Gastroesophageal sphincter (tissue), 3 donors: ENCODE results near the gene MYT1.

ENCODE experiments used
- EP300 ChIP-seq: sonication (generic); formaldehyde crosslinking; IDR thresholded peaks from one replicate; pipeline ENCODE4 v1.6.1; 2017; ENCODE audit warnings: antibody characterized with exemption, mild to moderate bottlenecking
- POLR2A ChIP-seq, 2 donors: fragments of 450-650 bp; IDR thresholded peaks; one replicate each; pipeline ENCODE4 v1.6.1; 2017; ENCODE audit warnings: antibody characterized with exemption in 2 of 2, mild to moderate bottlenecking in 2 of 2, moderate library complexity in 1 of 2
- POLR2AphosphoS5 ChIP-seq: sonication (generic); formaldehyde crosslinking; IDR thresholded peaks from one replicate; pipeline ENCODE4 v1.6.1; 2017; ENCODE audit warnings: antibody characterized with exemption
- TF ChIP-seq, protein P1 (sequence below), 4 experiments: fragments of 200-600 bp in 2 of 4; fragments of 450-650 bp in 2 of 4; sonication (generic) in 1 of 4; IDR thresholded peaks; one replicate each; pipeline ENCODE4 v1.5.1; 2017 to 2019; ENCODE audit warnings: antibody characterized with exemption in 4 of 4, mild to moderate bottlenecking in 2 of 4, moderate library complexity in 2 of 4

DNA sequence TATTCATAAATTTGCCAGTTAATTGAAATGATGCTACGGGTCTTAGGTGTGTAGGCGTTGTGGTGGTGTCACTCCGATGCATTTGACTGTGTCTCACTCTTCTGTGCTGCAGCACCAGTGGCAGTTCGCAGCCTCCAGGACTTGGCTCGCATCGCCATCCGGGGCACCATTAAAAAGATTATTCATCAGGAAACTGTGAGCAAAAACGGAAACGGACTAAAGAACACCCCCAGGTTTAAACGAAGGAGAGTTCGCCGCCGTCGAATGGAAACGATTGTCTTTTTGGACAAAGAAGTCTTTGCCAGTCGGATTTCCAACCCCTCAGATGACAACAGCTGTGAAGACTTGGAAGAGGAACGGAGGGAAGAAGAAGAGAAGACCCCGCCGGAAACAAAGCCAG, 108.9 kb downstream of the MYT1 start:
- TF ChIP-seq, protein P1, sequence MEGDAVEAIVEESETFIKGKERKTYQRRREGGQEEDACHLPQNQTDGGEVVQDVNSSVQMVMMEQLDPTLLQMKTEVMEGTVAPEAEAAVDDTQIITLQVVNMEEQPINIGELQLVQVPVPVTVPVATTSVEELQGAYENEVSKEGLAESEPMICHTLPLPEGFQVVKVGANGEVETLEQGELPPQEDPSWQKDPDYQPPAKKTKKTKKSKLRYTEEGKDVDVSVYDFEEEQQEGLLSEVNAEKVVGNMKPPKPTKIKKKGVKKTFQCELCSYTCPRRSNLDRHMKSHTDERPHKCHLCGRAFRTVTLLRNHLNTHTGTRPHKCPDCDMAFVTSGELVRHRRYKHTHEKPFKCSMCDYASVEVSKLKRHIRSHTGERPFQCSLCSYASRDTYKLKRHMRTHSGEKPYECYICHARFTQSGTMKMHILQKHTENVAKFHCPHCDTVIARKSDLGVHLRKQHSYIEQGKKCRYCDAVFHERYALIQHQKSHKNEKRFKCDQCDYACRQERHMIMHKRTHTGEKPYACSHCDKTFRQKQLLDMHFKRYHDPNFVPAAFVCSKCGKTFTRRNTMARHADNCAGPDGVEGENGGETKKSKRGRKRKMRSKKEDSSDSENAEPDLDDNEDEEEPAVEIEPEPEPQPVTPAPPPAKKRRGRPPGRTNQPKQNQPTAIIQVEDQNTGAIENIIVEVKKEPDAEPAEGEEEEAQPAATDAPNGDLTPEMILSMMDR (IDR thresholded peaks at IDR 0.05): no peak
- TF ChIP-seq EP300 (no peak), POLR2A (IDR thresholded peaks at IDR 0.05) (no peak), POLR2AphosphoS5 (no peak)
